Endodermal cell (in vitro differentiated cells): ENCODE data around the gene AADACL2. TPM values are rescaled to one million over a fixed set of nuclear protein-coding genes. Genes with fewer than 3 reads are reported as not detected.

Source experiments
- DNase-seq: peaks from one replicate; pipeline ENCODE4 v3.0.0-alpha.2; 2017
- H3K27ac ChIP-seq: 2 replicates; pipeline ENCODE4 v1.5.1; 2013; ENCODE audit warnings: mild to moderate bottlenecking, low read depth, low read length, moderate library complexity
- H3K27me3 ChIP-seq: 2 replicates; pipeline ENCODE4 v1.6.1; 2013; ENCODE audit warnings: mild to moderate bottlenecking, low read length, moderate library complexity; ENCODE audit not compliant: insufficient read depth, control insufficient read depth, poor library complexity, severe bottlenecking
- H3K36me3 ChIP-seq: 2 replicates; pipeline ENCODE4 v1.7.0; 2013; ENCODE audit warnings: mild to moderate bottlenecking, low read length, moderate library complexity; ENCODE audit not compliant: control insufficient read depth, insufficient read depth
- H3K4me1 ChIP-seq: one replicate; pipeline ENCODE4 v1.7.0; 2013; ENCODE audit warnings: low read length; ENCODE audit not compliant: control insufficient read depth, insufficient read depth
- H3K4me3 ChIP-seq: 2 replicates; pipeline ENCODE4 v1.5.1; 2013; ENCODE audit warnings: mild to moderate bottlenecking, low read length, moderate library complexity
- H3K9ac ChIP-seq: 2 replicates; pipeline ENCODE4 v1.6.1; 2013; ENCODE audit warnings: mild to moderate bottlenecking, low read length, moderate library complexity; ENCODE audit not compliant: poor library complexity, severe bottlenecking; ENCODE audit errors: extremely low read depth
- H3K9me3 ChIP-seq: 2 replicates; pipeline ENCODE4 v1.6.1; 2013; ENCODE audit warnings: mild to moderate bottlenecking, low read length, moderate library complexity; ENCODE audit not compliant: control insufficient read depth
- H3K27ac Mint-ChIP-seq: 2 replicates; pipeline ENCODE4 v1.8.0; 2020; ENCODE audit warnings: mixed read lengths
- H3K27me3 Mint-ChIP-seq: 2 replicates; pipeline ENCODE4 v1.8.0; 2021; ENCODE audit warnings: mild to moderate bottlenecking, mixed read lengths; ENCODE audit not compliant: insufficient read depth
- H3K36me3 Mint-ChIP-seq: 2 replicates; pipeline ENCODE4 v1.8.0; 2020; ENCODE audit warnings: low read depth, mixed read lengths
- H3K4me1 Mint-ChIP-seq: 2 replicates; pipeline ENCODE4 v1.8.0; 2020; ENCODE audit warnings: mixed read lengths
- H3K4me3 Mint-ChIP-seq: 2 replicates; pipeline ENCODE4 v1.8.0; 2020; ENCODE audit warnings: mild to moderate bottlenecking, moderate library complexity, mixed read lengths
- H3K9me3 Mint-ChIP-seq: 2 replicates; pipeline ENCODE4 v1.8.0; 2020; ENCODE audit warnings: mild to moderate bottlenecking, mixed read lengths
- CTCF ChIP-seq: fragments of 200-600 bp; sonication (generic); conservative IDR thresholded peaks from 2 replicates; pipeline ENCODE4 v1.5.0; 2021; ENCODE audit warnings: antibody characterized with exemption, mild to moderate bottlenecking
- WGBS, 2 experiments: methylation state at CpG; one replicate each; pipeline versions ENCODE4 v1.1.5 to v1.1.7; 2013; ENCODE audit warnings: missing lambda C conversion rate in 2 of 2, mixed read lengths in 1 of 2; ENCODE audit not compliant: insufficient coverage in 1 of 2, insufficient read length in 1 of 2; 5-methylcytosine and 5-hydroxymethylcytosine counted together
- total RNA-seq, 2 donors: library from RNA; stranded (reverse); fragmentation: NEBNext Ultra II Directional in 1 of 2; extraction: Animal tissue kit (Norgen Biotek cat#: 25700) in 1 of 2; gene quantifications; 2 replicates in 1 of 2; 3 replicates in 1 of 2; pipeline ENCODE4 v1.2.1, GENCODE V29; 2021

The AADACL2 gene
- total RNA-seq, 2 donors from 2014 or later, result not detected

GRCh38 chr3:151800431-151800830 is 66.7 kb downstream of the AADACL2 start:
- H3K4me1 Mint-ChIP-seq, result peaks cover 5% of the 10 kb centered on the region
- Histone ChIP-seq H3K4me3 (no peak overlapping the region), H3K4me1 (no peaks in the 10 kb centered on the region), H3K27me3 (no peaks in the 10 kb centered on the region), H3K27ac (no peak overlapping the region), H3K36me3 (no peaks in the 10 kb centered on the region), H3K9me3 (no peaks in the 10 kb centered on the region), H3K9ac (no peak overlapping the region)
- H3K27ac Mint-ChIP-seq, result no peak overlapping the region
- H3K4me3 Mint-ChIP-seq, result no peak overlapping the region
- 50 to 70% methylated on average over 1 to 2 of the region's 2 CpGs for WGBS, 2 experiments
- no peaks in the 10 kb centered on the region for H3K36me3 Mint-ChIP-seq
- no peaks in the 10 kb centered on the region for H3K27me3 Mint-ChIP-seq
- H3K9me3 Mint-ChIP-seq, result no peaks in the 10 kb centered on the region
- TF ChIP-seq CTCF, result no peak
- DNase-seq, result no peak

GRCh38 chr3:151804267-151804666 is 70.5 kb downstream of the AADACL2 start:
- peaks cover 5% of the 10 kb centered on the region for H3K4me1 Mint-ChIP-seq
- Histone ChIP-seq H3K27me3 (no peaks in the 10 kb centered on the region), H3K4me3 (no peak overlapping the region), H3K9ac (no peak overlapping the region), H3K27ac (no peak overlapping the region), H3K9me3 (peaks cover 22% of the 10 kb centered on the region), H3K4me1 (no peaks in the 10 kb centered on the region), H3K36me3 (no peaks in the 10 kb centered on the region)
- WGBS, 2 experiments, result 92 to 100% methylated on average over 1 of the region's 1 CpG
- no peak for TF ChIP-seq CTCF
- no peak overlapping the region for H3K27ac Mint-ChIP-seq
- peaks cover 23% of the 10 kb centered on the region for H3K9me3 Mint-ChIP-seq
- no peaks in the 10 kb centered on the region for H3K36me3 Mint-ChIP-seq
- no peak overlapping the region for H3K4me3 Mint-ChIP-seq
- DNase-seq, result no peak
- H3K27me3 Mint-ChIP-seq, result peaks cover 6% of the 10 kb centered on the region

GRCh38 chr3:151806838-151807237 is 73.1 kb downstream of the AADACL2 start:
- Mint-ChIP-seq H3K4me1 (no peaks in the 10 kb centered on the region), H3K36me3 (no peaks in the 10 kb centered on the region), H3K27ac (no peak overlapping the region), H3K27me3 (peaks cover 6% of the 10 kb centered on the region), H3K4me3 (no peak overlapping the region), H3K9me3 (peaks cover 23% of the 10 kb centered on the region)
- Histone ChIP-seq H3K27ac (no peak overlapping the region), H3K9ac (no peak overlapping the region), H3K9me3 (peaks cover 27% of the 10 kb centered on the region), H3K27me3 (no peaks in the 10 kb centered on the region), H3K4me3 (no peak overlapping the region), H3K4me1 (no peaks in the 10 kb centered on the region), H3K36me3 (no peaks in the 10 kb centered on the region)
- TF ChIP-seq CTCF, result no peak
- DNase-seq, result no peak
- 87% methylated on average over 9 to 15 of the region's 15 CpGs for WGBS, 2 experiments

Other genes with a start within 250 kb of the AADACL2 start
- gene AADAC, start 80.2 kb downstream of the AADACL2 start, total RNA-seq, result not detected
- not detected for gene SUCNR1, start 139.7 kb downstream of the AADACL2 start, total RNA-seq